ENCODE results near the gene CA6. TPM values are rescaled to one million over a fixed set of nuclear protein-coding genes. Genes with fewer than 3 reads are reported as not detected.

Gene CA6
- total RNA-seq, 4 donors from 2014 or later = not detected

DNA sequence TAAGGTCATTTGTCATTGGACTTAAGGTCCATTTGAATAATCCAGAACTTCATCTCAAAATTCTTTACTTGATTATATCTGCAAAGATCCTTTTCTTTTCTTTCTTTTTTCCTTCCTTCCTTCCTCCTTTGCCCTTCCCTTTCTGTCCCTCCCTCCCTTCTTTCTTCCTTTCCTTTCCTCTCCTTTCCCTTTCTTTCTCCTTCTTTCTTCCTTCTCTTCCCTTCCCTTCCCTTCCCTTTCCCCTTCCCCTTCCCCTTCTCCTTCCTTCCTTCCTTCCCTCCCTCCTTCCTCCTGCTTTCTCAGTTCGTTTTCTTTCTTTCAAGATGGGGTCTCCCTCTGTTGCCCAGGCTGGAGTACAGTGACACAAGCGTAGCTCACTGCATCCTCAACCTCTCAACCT, 35.5 kb downstream of the CA6 start:
- WGBS, 2 donors = 77 to 86% methylated on average over 2 of the region's 2 CpGs
- Histone ChIP-seq H3K36me3 (no peaks in the 10 kb centered on the region), H3K27me3 (no peaks in the 10 kb centered on the region), H3K4me1 (peaks cover 0 to 9% (median 3%) of the 10 kb centered on the region in 4 donors), H3K4me3 (no peak overlapping the region), H3K9me3 (peaks cover 0 to 8% (median 0%) of the 10 kb centered on the region in 4 donors), H3K27ac (no peak overlapping the region)
- no peak for TF ChIP-seq EP300 (IDR thresholded peaks at IDR 0.05)
- no peak for TF ChIP-seq POLR2A (IDR thresholded peaks at IDR 0.05)
- TF ChIP-seq, protein P1, sequence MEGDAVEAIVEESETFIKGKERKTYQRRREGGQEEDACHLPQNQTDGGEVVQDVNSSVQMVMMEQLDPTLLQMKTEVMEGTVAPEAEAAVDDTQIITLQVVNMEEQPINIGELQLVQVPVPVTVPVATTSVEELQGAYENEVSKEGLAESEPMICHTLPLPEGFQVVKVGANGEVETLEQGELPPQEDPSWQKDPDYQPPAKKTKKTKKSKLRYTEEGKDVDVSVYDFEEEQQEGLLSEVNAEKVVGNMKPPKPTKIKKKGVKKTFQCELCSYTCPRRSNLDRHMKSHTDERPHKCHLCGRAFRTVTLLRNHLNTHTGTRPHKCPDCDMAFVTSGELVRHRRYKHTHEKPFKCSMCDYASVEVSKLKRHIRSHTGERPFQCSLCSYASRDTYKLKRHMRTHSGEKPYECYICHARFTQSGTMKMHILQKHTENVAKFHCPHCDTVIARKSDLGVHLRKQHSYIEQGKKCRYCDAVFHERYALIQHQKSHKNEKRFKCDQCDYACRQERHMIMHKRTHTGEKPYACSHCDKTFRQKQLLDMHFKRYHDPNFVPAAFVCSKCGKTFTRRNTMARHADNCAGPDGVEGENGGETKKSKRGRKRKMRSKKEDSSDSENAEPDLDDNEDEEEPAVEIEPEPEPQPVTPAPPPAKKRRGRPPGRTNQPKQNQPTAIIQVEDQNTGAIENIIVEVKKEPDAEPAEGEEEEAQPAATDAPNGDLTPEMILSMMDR (IDR thresholded peaks at IDR 0.05) = no peak
- no peak for DNase-seq (ENCODE audit: low spot score in 2 of 2)

- Histone ChIP-seq H3K27me3 (no peaks in the 10 kb centered on the region), H3K36me3 (no peaks in the 10 kb centered on the region), H3K9me3 (peaks cover 0 to 8% (median 0%) of the 10 kb centered on the region in 4 donors), H3K4me3 (no peak overlapping the region), H3K27ac (peak overlapping the region in 1 of 4 donors; percentile 13), H3K4me1 (peaks cover 0 to 37% (median 15%) of the 10 kb centered on the region in 4 donors)
- no peak for TF ChIP-seq POLR2A (IDR thresholded peaks at IDR 0.05)
- TF ChIP-seq, protein P1 (IDR thresholded peaks at IDR 0.05) = no peak
- TF ChIP-seq EP300 (IDR thresholded peaks at IDR 0.05) = no peak
- no peak for DNase-seq (ENCODE audit: low spot score in 2 of 2)
- 68 to 77% methylated on average over 2 of the region's 2 CpGs for WGBS, 2 donors
Observed at GRCh38 chr1:8984203-8984602, 38.5 kb downstream of the CA6 start.

DNA sequence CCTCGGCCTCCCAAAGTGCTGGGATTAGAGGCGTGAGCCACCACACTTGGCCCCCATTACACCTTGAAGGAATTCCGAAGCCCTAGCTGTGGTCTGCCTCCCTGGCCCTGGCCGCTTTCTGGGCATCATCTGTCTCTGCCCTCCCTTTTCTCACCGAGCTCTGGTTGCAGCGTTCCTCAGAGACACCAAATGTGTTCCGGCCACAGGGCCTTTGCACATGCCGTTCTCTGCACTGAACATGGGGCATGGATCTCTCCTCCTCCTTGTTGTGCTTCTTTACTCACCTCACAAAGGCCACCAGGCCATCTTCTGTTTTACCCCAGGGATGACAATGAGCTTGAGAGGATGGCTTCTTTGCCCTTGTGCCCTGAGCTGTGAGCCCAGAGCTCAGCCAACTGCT, 39.3 kb downstream of the CA6 start:
- Histone ChIP-seq H3K4me1 (peaks cover 0 to 38% (median 15%) of the 10 kb centered on the region in 4 donors), H3K9me3 (peaks cover 0 to 8% (median 0%) of the 10 kb centered on the region in 4 donors), H3K4me3 (no peak overlapping the region), H3K36me3 (no peaks in the 10 kb centered on the region), H3K27me3 (no peaks in the 10 kb centered on the region), H3K27ac (peak overlapping the region in 1 of 4 donors; percentile 85)
- TF ChIP-seq EP300 (IDR thresholded peaks at IDR 0.05) (no peak), POLR2A (IDR thresholded peaks at IDR 0.05) (no peak)
- TF ChIP-seq, protein P1 (IDR thresholded peaks at IDR 0.05) = no peak
- no peak for DNase-seq (ENCODE audit: low spot score in 2 of 2)
- WGBS, 2 donors = 83 to 96% methylated on average over 8 of the region's 8 CpGs

GRCh38 chr1:8985915-8986813, 40.5 kb downstream of the CA6 start:
- H3K4me1 ChIP-seq = peaks cover 0 to 38% (median 15%) of the 10 kb centered on the region in 4 donors
- no peak overlapping the region for H3K4me3 ChIP-seq
- no peaks in the 10 kb centered on the region for H3K27me3 ChIP-seq
- peak; percentile 31 to 40 for DNase-seq (ENCODE audit: low spot score in 2 of 2)
- TF ChIP-seq, protein P1 (IDR thresholded peaks at IDR 0.05) = no peak
- peak in 1 of 2 donors; percentile 42 for TF ChIP-seq EP300 (IDR thresholded peaks at IDR 0.05)
- H3K36me3 ChIP-seq = no peaks in the 10 kb centered on the region
- 63 to 78% methylated on average over 14 of the region's 14 CpGs for WGBS, 2 donors
- peak overlapping the region; percentile 68 to 91 (median 78) for H3K27ac ChIP-seq
- peaks cover 0 to 3% (median 0%) of the 10 kb centered on the region in 4 donors for H3K9me3 ChIP-seq

GRCh38 chr1:8986814-8987190, 41.1 kb downstream of the CA6 start:
- Histone ChIP-seq H3K27ac (peak overlapping the region; percentile 68 to 91 (median 78)), H3K9me3 (no peaks in the 10 kb centered on the region), H3K4me1 (peaks cover 0 to 38% (median 15%) of the 10 kb centered on the region in 4 donors), H3K4me3 (no peak overlapping the region), H3K27me3 (no peaks in the 10 kb centered on the region), H3K36me3 (no peaks in the 10 kb centered on the region)
- 87 to 90% methylated on average over 10 of the region's 10 CpGs for WGBS, 2 donors
- DNase-seq (ENCODE audit: low spot score in 2 of 2) = no peak
- TF ChIP-seq POLR2A (IDR thresholded peaks at IDR 0.05) = no peak
- TF ChIP-seq, protein P1 (IDR thresholded peaks at IDR 0.05) = no peak
- no peak for TF ChIP-seq EP300 (IDR thresholded peaks at IDR 0.05)

Data from tibial nerve (tissue), 4 donors.